H9 (cell line): ENCODE results near the gene FILIP1. TPM values are rescaled to one million over a fixed set of nuclear protein-coding genes. Genes with fewer than 3 reads are reported as not detected.

Experiments
- DNase-seq: peaks from one replicate; pipeline ENCODE4 v3.0.0-alpha.2; 2017
- H2AFZ ChIP-seq: one replicate; pipeline ENCODE4 v1.6.1; 2013; ENCODE audit warnings: mild to moderate bottlenecking, low read length, control low read depth, moderate library complexity
- H2AK5ac ChIP-seq: 2 replicates; pipeline ENCODE4 v1.6.1; 2013; ENCODE audit warnings: low read length, control low read depth, mixed read lengths; ENCODE audit not compliant: insufficient read length
- H2BK120ac ChIP-seq: one replicate; pipeline ENCODE4 v1.6.1; 2013; ENCODE audit warnings: low read depth, mild to moderate bottlenecking, low read length, control low read depth, inconsistent platforms; ENCODE audit not compliant: poor library complexity, severe bottlenecking
- H2BK12ac ChIP-seq: 2 replicates; pipeline ENCODE4 v1.6.1; 2013; ENCODE audit warnings: low read length, control low read depth, mixed read lengths, low read depth; ENCODE audit not compliant: insufficient read length
- H2BK15ac ChIP-seq: 2 replicates; pipeline ENCODE4 v1.6.1; 2013; ENCODE audit warnings: low read depth, low read length, control low read depth
- H2BK20ac ChIP-seq: one replicate; pipeline ENCODE4 v1.6.1; 2013; ENCODE audit warnings: low read depth, mild to moderate bottlenecking, low read length, control low read depth, inconsistent platforms; ENCODE audit not compliant: poor library complexity, severe bottlenecking
- H2BK5ac ChIP-seq: 2 replicates; pipeline ENCODE4 v1.6.1; 2013; ENCODE audit warnings: low read length, control low read depth, mixed read lengths; ENCODE audit not compliant: insufficient read length
- H3K14ac ChIP-seq: 2 replicates; pipeline ENCODE4 v1.6.1; 2013; ENCODE audit warnings: low read length, control low read depth; ENCODE audit not compliant: insufficient read depth
- H3K18ac ChIP-seq: 2 replicates; pipeline ENCODE4 v1.6.1; 2013; ENCODE audit warnings: low read depth, mild to moderate bottlenecking, mixed read lengths, low read length, control low read depth; ENCODE audit not compliant: insufficient read length
- H3K23ac ChIP-seq: 2 replicates; pipeline ENCODE4 v1.6.1; 2013; ENCODE audit warnings: low read length, control low read depth, mixed read lengths, low read depth; ENCODE audit not compliant: insufficient read length
- H3K23me2 ChIP-seq: 2 replicates; pipeline ENCODE4 v1.6.1; 2013; ENCODE audit warnings: low read depth, mild to moderate bottlenecking, mixed read lengths, low read length, control low read depth; ENCODE audit not compliant: insufficient read length, poor library complexity, severe bottlenecking
- H3K27ac ChIP-seq: 2 replicates; pipeline ENCODE4 v1.5.1; 2013; ENCODE audit warnings: low read length, control low read depth, mixed read lengths, low read depth; ENCODE audit not compliant: insufficient read length
- H3K27me3 ChIP-seq: 2 replicates; pipeline ENCODE4 v1.6.1; 2013; ENCODE audit warnings: low read length, control low read depth, inconsistent platforms; ENCODE audit not compliant: insufficient read depth
- H3K4ac ChIP-seq: 2 replicates; pipeline ENCODE4 v1.6.1; 2013; ENCODE audit warnings: low read depth, mild to moderate bottlenecking, control low read depth, inconsistent platforms, low read length, moderate library complexity
- H3K4me1 ChIP-seq: 2 replicates; pipeline ENCODE4 v1.6.1; 2013; ENCODE audit warnings: low read length, control low read depth, inconsistent platforms; ENCODE audit not compliant: insufficient read depth
- H3K4me2 ChIP-seq: 2 replicates; pipeline ENCODE4 v1.6.1; 2013; ENCODE audit warnings: low read length, control low read depth, mixed read lengths; ENCODE audit not compliant: insufficient read length, insufficient read depth
- H3K56ac ChIP-seq: 2 replicates; pipeline ENCODE4 v1.6.1; 2013; ENCODE audit warnings: low read depth, mild to moderate bottlenecking, mixed read lengths, low read length, control low read depth; ENCODE audit not compliant: insufficient read length
- H3K79me1 ChIP-seq: 2 replicates; pipeline ENCODE4 v1.6.1; 2013; ENCODE audit warnings: low read depth, mild to moderate bottlenecking, moderate library complexity, low read length, control low read depth, inconsistent platforms; ENCODE audit not compliant: insufficient read depth, poor library complexity, severe bottlenecking
- H3K79me2 ChIP-seq: 2 replicates; pipeline ENCODE4 v1.6.1; 2013; ENCODE audit warnings: low read length, control low read depth, inconsistent platforms; ENCODE audit not compliant: insufficient read depth
- H3K9ac ChIP-seq: 2 replicates; pipeline ENCODE4 v1.6.1; 2013; ENCODE audit warnings: low read length, control low read depth, mixed read lengths; ENCODE audit not compliant: insufficient read length; ENCODE audit errors: extremely low read depth
- H3K9me3 ChIP-seq: one replicate; pipeline ENCODE4 v1.6.1; 2013; ENCODE audit warnings: low read depth, low read length, inconsistent platforms; ENCODE audit not compliant: control insufficient read depth
- H3T11ph ChIP-seq: one replicate; pipeline ENCODE4 v1.6.1; 2013; ENCODE audit warnings: mild to moderate bottlenecking, low read length, control low read depth, inconsistent platforms
- H4K20me1 ChIP-seq: one replicate; pipeline ENCODE4 v1.6.1; 2013; ENCODE audit not compliant: control insufficient read depth, insufficient read length, insufficient read depth
- H4K5ac ChIP-seq: 2 replicates; pipeline ENCODE4 v1.6.1; 2013; ENCODE audit warnings: low read depth, mild to moderate bottlenecking, mixed read lengths, low read length, control low read depth; ENCODE audit not compliant: insufficient read length
- H4K8ac ChIP-seq: replicated peaks from 2 replicates; pipeline ENCODE4 v1.6.1; 2013; ENCODE audit warnings: low read length, control low read depth, mixed read lengths, low read depth; ENCODE audit not compliant: insufficient read length
- H4K91ac ChIP-seq: 2 replicates; pipeline ENCODE4 v1.6.1; 2013; ENCODE audit warnings: low read depth, mild to moderate bottlenecking, moderate library complexity, mixed read lengths, low read length, control low read depth; ENCODE audit not compliant: insufficient read length
- H3K27ac Mint-ChIP-seq, 3 experiments: 2 replicates in 2 of 3; 3 replicates in 1 of 3; pipeline ENCODE4 v1.8.0; 2020 to 2021; ENCODE audit warnings: mixed read lengths in 3 of 3, mild to moderate bottlenecking in 1 of 3, moderate library complexity in 1 of 3
- H3K27me3 Mint-ChIP-seq: 2 replicates; pipeline ENCODE4 v1.8.0; 2021; ENCODE audit warnings: low read depth, mild to moderate bottlenecking, moderate library complexity, mixed read lengths
- H3K36me3 Mint-ChIP-seq, 3 experiments: 2 replicates in 2 of 3; 3 replicates in 1 of 3; pipeline ENCODE4 v1.8.0; 2020 to 2021; ENCODE audit warnings: low read depth in 3 of 3, mixed read lengths in 3 of 3; ENCODE audit not compliant: insufficient read depth in 1 of 3
- H3K4me1 Mint-ChIP-seq, 2 experiments: 2 replicates each; pipeline ENCODE4 v1.8.0; 2020; ENCODE audit warnings: mixed read lengths in 2 of 2
- H3K4me3 Mint-ChIP-seq, 2 experiments: 2 replicates in 1 of 2; 3 replicates in 1 of 2; pipeline ENCODE4 v1.8.0; 2020 to 2021; ENCODE audit warnings: mild to moderate bottlenecking in 2 of 2, mixed read lengths in 2 of 2, moderate library complexity in 1 of 2
- H3K9me3 Mint-ChIP-seq, 2 experiments: 2 replicates in 1 of 2; 3 replicates in 1 of 2; pipeline ENCODE4 v1.8.0; 2020; ENCODE audit warnings: mild to moderate bottlenecking in 2 of 2, mixed read lengths in 2 of 2, moderate library complexity in 1 of 2
- WGBS: extraction: QIAGEN DNeasy Blood & Tissue Kit; methylation state at CpG from one replicate; pipeline ENCODE4 v1.1.7; 2013; ENCODE audit warnings: missing lambda C conversion rate, low lambda C conversion rate, mixed read lengths; ENCODE audit not compliant: insufficient read length; ENCODE audit errors: extremely low coverage; 5-methylcytosine and 5-hydroxymethylcytosine counted together
- total RNA-seq: library from RNA; stranded (reverse); gene quantifications from 2 replicates; pipeline ENCODE4 v1.2.1, GENCODE V29; 2021
- TF ChIP-seq, protein P1 (sequence below): fragments of 200-600 bp; sonication (generic); conservative IDR thresholded peaks from 3 replicates; pipeline ENCODE4 v1.8.0; 2021; ENCODE audit warnings: antibody characterized with exemption, mild to moderate bottlenecking

Gene FILIP1
- total RNA-seq, 1 experiment from 2014 or later = 10.5 TPM

DNA sequence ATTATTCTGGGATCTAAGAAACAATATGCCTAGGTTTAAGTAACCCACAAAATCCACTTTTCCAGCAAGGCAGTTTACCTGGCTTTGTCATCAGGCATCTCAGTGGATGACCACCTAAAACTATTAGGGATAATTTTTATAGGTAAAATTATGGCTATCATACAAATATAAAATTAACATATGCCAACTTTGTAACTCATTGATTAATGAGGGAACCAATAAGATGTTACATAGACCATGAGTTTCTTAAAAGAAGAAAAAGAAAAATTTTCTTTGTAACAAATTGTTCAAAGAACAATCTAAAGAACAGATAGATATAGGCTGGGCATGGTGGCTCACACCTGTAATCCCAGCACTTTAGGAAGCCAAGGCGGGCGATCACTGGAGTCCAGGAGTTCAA, 49.7 kb upstream of the FILIP1 start:
- Histone ChIP-seq H4K91ac (no peak overlapping the region), H2BK20ac (no peak overlapping the region), H2AK5ac (no peak overlapping the region), H3K4ac (no peak overlapping the region), H2AFZ (no peak overlapping the region), H3T11ph (no peak overlapping the region), H3K27me3 (no peaks in the 10 kb centered on the region), H3K79me1 (no peaks in the 10 kb centered on the region), H2BK12ac (no peak overlapping the region), H4K5ac (no peak overlapping the region), H3K56ac (no peak overlapping the region), H4K8ac (no peak overlapping the region), H3K23ac (no peak overlapping the region), H3K23me2 (no peaks in the 10 kb centered on the region), H2BK5ac (no peak overlapping the region), H3K9me3 (no peaks in the 10 kb centered on the region), H3K27ac (no peak overlapping the region), H4K20me1 (no peaks in the 10 kb centered on the region), H3K18ac (no peak overlapping the region), H3K9ac (no peak overlapping the region), H2BK15ac (no peak overlapping the region), H3K14ac (no peak overlapping the region), H3K4me1 (no peaks in the 10 kb centered on the region), H3K4me2 (no peak overlapping the region), H3K79me2 (no peaks in the 10 kb centered on the region), H2BK120ac (no peak overlapping the region)
- H3K27me3 Mint-ChIP-seq = no peaks in the 10 kb centered on the region
- peaks cover 5 to 6% of the 10 kb centered on the region in 2 experiments; a peak in 3 of 4 replicates for H3K4me1 Mint-ChIP-seq
- H3K27ac Mint-ChIP-seq = no peak overlapping the region
- no CpG with 5 or more reads among the region's 2 CpGs for WGBS
- H3K36me3 Mint-ChIP-seq = peaks cover 2 to 4% (median 3%) of the 10 kb centered on the region in 3 experiments; a peak in 5 of 7 replicates
- H3K9me3 Mint-ChIP-seq = peaks cover 4 to 6% of the 10 kb centered on the region in 2 experiments; a peak in 3 of 5 replicates
- TF ChIP-seq, protein P1, sequence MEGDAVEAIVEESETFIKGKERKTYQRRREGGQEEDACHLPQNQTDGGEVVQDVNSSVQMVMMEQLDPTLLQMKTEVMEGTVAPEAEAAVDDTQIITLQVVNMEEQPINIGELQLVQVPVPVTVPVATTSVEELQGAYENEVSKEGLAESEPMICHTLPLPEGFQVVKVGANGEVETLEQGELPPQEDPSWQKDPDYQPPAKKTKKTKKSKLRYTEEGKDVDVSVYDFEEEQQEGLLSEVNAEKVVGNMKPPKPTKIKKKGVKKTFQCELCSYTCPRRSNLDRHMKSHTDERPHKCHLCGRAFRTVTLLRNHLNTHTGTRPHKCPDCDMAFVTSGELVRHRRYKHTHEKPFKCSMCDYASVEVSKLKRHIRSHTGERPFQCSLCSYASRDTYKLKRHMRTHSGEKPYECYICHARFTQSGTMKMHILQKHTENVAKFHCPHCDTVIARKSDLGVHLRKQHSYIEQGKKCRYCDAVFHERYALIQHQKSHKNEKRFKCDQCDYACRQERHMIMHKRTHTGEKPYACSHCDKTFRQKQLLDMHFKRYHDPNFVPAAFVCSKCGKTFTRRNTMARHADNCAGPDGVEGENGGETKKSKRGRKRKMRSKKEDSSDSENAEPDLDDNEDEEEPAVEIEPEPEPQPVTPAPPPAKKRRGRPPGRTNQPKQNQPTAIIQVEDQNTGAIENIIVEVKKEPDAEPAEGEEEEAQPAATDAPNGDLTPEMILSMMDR = no peak
- no peak overlapping the region for H3K4me3 Mint-ChIP-seq
- DNase-seq = no peak
